Astrocyte (in vitro differentiated cells and primary cell): ENCODE data around the gene TCTN1. TPM values are rescaled to one million over a fixed set of nuclear protein-coding genes. Genes with fewer than 3 reads are reported as not detected.
"Not testable (repeated sequence)": the region's sequence is repeated elsewhere in the genome, so short reads cannot be mapped to it uniquely, and the experiment has no call there.

Experiments used
- DNase-seq: peaks from one replicate; pipeline ENCODE4 v3.0.0-alpha.2; 2010; ENCODE audit warnings: low read depth
- FAIRE-seq: peaks from 2 replicates; lab custom pipeline; 2011; peaks lifted over from hg19 to GRCh38; lab: Jason Lieb, UNC
- H2AFZ ChIP-seq: 2 replicates; pipeline ENCODE4 v1.6.0; 2012; ENCODE audit warnings: low read depth, low read length, inconsistent platforms
- H3K27ac ChIP-seq: 2 replicates; pipeline ENCODE4 v1.5.1; 2011; ENCODE audit warnings: low read depth, low read length, inconsistent platforms
- H3K27me3 ChIP-seq: 2 replicates; pipeline ENCODE4 v1.6.0; 2011; ENCODE audit warnings: low read length, inconsistent platforms; ENCODE audit not compliant: insufficient read depth
- H3K36me3 ChIP-seq: 2 replicates; pipeline ENCODE4 v1.5.1; 2011; ENCODE audit warnings: low read length, inconsistent platforms; ENCODE audit not compliant: insufficient read depth
- H3K4me1 ChIP-seq: 2 replicates; pipeline ENCODE4 v1.5.1; 2011; ENCODE audit warnings: low read length, inconsistent platforms; ENCODE audit not compliant: insufficient read depth
- H3K4me2 ChIP-seq: 2 replicates; pipeline ENCODE4 v1.6.0; 2012; ENCODE audit warnings: low read length, inconsistent platforms
- H3K4me3 ChIP-seq: 2 replicates; pipeline ENCODE4 v1.5.1; 2011; ENCODE audit warnings: low read depth, mild to moderate bottlenecking, low read length, inconsistent platforms; ENCODE audit not compliant: insufficient read depth
- H3K79me2 ChIP-seq: 2 replicates; pipeline ENCODE4 v1.6.0; 2012; ENCODE audit warnings: mild to moderate bottlenecking, low read length, inconsistent platforms; ENCODE audit not compliant: insufficient read depth
- H3K9ac ChIP-seq: 2 replicates; pipeline ENCODE4 v1.6.0; 2012; ENCODE audit warnings: mild to moderate bottlenecking, low read length, inconsistent platforms
- H3K9me3 ChIP-seq: 2 replicates; pipeline ENCODE4 v1.5.1; 2012; ENCODE audit warnings: low read depth, mild to moderate bottlenecking, low read length, inconsistent platforms; ENCODE audit not compliant: insufficient read depth
- H4K20me1 ChIP-seq: 2 replicates; pipeline ENCODE4 v1.6.0; 2012; ENCODE audit warnings: low read length, inconsistent platforms; ENCODE audit not compliant: insufficient read depth
- H3K27ac Mint-ChIP-seq: one replicate; pipeline ENCODE4 v1.8.0; 2021; ENCODE audit warnings: mild to moderate bottlenecking, mixed read lengths; ENCODE audit not compliant: unreplicated experiment
- H3K27me3 Mint-ChIP-seq: one replicate; pipeline ENCODE4 v1.8.0; 2021; ENCODE audit warnings: low read depth, mixed read lengths; ENCODE audit not compliant: unreplicated experiment
- H3K36me3 Mint-ChIP-seq: one replicate; pipeline ENCODE4 v1.8.0; 2021; ENCODE audit warnings: low read depth, mixed read lengths; ENCODE audit not compliant: unreplicated experiment
- H3K4me1 Mint-ChIP-seq: one replicate; pipeline ENCODE4 v1.8.0; 2021; ENCODE audit warnings: low read depth, mixed read lengths; ENCODE audit not compliant: unreplicated experiment
- H3K4me3 Mint-ChIP-seq: one replicate; pipeline ENCODE4 v1.8.0; 2021; ENCODE audit warnings: mild to moderate bottlenecking, moderate library complexity, mixed read lengths; ENCODE audit not compliant: unreplicated experiment
- H3K9me3 Mint-ChIP-seq: one replicate; pipeline ENCODE4 v1.8.0; 2021; ENCODE audit warnings: mild to moderate bottlenecking, mixed read lengths; ENCODE audit not compliant: unreplicated experiment
- CTCF ChIP-seq: IDR thresholded peaks from 2 replicates; pipeline ENCODE4 v1.5.1; 2011; ENCODE audit warnings: low read depth, mild to moderate bottlenecking, inconsistent platforms, low read length, moderate library complexity; ENCODE audit not compliant: insufficient read depth
- EZH2 ChIP-seq: IDR thresholded peaks from 2 replicates; pipeline ENCODE4 v1.6.1; 2012; ENCODE audit warnings: mild to moderate bottlenecking, low read length, inconsistent platforms; ENCODE audit not compliant: insufficient read depth
- total RNA-seq: library from RNA; stranded (reverse); gene quantifications from 2 replicates; pipeline ENCODE4 v1.2.1, GENCODE V29; 2021

Gene TCTN1
- total RNA-seq, 1 donor from 2014 or later, result 22.6 TPM

GRCh38 chr12:110599334-110599733, 14.6 kb upstream of the TCTN1 start:
- Mint-ChIP-seq H3K27me3 (peaks cover 3% of the 10 kb centered on the region), H3K27ac (no peak overlapping the region), H3K4me3 (no peak overlapping the region), H3K4me1 (no peaks in the 10 kb centered on the region), H3K9me3 (no peaks in the 10 kb centered on the region), H3K36me3 (no peaks in the 10 kb centered on the region)
- H3K9ac ChIP-seq, result no peak overlapping the region
- no peak overlapping the region for H3K4me3 ChIP-seq
- no peak for TF ChIP-seq CTCF
- no peak for TF ChIP-seq EZH2
- no peaks in the 10 kb centered on the region for H3K9me3 ChIP-seq
- H2AFZ ChIP-seq, result no peak overlapping the region
- no peaks in the 10 kb centered on the region for H3K79me2 ChIP-seq
- H4K20me1 ChIP-seq, result no peaks in the 10 kb centered on the region
- no peak overlapping the region for H3K4me2 ChIP-seq
- FAIRE-seq (no peak), DNase-seq (no peak)
- H3K27ac ChIP-seq, result no peak overlapping the region
- H3K4me1 ChIP-seq, result no peaks in the 10 kb centered on the region
- H3K36me3 ChIP-seq, result no peaks in the 10 kb centered on the region
- no peaks in the 10 kb centered on the region for H3K27me3 ChIP-seq

- no peaks in the 10 kb centered on the region for H3K36me3 Mint-ChIP-seq
- TF ChIP-seq CTCF (peak; percentile 31), EZH2 (no peak)
- no peak overlapping the region for H3K27ac ChIP-seq
- no peak overlapping the region for H3K4me2 ChIP-seq
- H3K4me3 ChIP-seq, result no peak overlapping the region
- H2AFZ ChIP-seq, result no peak overlapping the region
- no peaks in the 10 kb centered on the region for H3K36me3 ChIP-seq
- no peak overlapping the region for H3K27ac Mint-ChIP-seq
- no peaks in the 10 kb centered on the region for H3K27me3 ChIP-seq
- no peaks in the 10 kb centered on the region for H3K4me1 ChIP-seq
- H3K4me3 Mint-ChIP-seq, result no peak overlapping the region
- peaks cover 3% of the 10 kb centered on the region for H3K27me3 Mint-ChIP-seq
- no peaks in the 10 kb centered on the region for H3K9me3 ChIP-seq
- H3K9me3 Mint-ChIP-seq, result no peaks in the 10 kb centered on the region
- H3K79me2 ChIP-seq, result no peaks in the 10 kb centered on the region
- no peak overlapping the region for H3K9ac ChIP-seq
- FAIRE-seq (no peak), DNase-seq (peak; percentile 41)
- no peaks in the 10 kb centered on the region for H3K4me1 Mint-ChIP-seq
- H4K20me1 ChIP-seq, result no peaks in the 10 kb centered on the region
These were observed 13.7 kb upstream of the TCTN1 start for GRCh38 chr12:110600254-110600653.

DNA sequence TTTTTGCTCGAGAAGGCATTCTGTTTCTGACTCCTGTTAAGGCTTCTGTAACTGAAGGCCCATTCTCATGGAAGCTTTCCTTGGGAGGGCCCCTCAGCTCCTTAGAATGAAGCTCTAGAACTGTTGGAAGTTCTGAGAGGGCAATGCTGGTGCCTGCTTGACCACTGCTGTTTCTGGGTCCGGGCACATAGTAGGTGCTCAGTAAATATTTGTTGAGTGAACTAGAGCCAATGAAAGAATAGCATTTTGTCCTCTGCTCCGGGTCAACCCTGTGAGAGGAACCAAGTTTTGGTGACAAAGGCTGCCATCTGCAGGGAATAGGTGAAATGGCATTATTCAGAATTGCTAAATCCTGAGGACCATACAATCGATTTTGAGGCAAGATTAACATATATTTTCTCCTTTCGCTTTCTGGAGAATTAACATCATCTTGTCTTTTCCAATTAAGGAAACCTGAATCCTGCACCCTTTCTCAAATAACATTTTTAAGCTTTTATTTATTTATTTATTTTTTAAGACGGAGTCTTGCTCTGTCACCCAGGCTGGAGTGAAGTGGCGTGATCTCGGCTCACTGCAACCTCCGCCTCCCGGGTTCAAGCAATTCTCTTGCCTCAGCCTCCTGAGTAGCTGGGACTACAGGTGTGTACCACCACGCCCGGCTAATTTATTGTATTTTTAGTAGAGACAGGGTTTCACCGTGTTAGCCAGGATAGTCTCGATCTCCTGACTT, 11.7 kb upstream of the TCTN1 start:
- not testable (repeated sequence) for H3K27me3 Mint-ChIP-seq, DNase-seq, H3K36me3 ChIP-seq, H3K79me2 ChIP-seq, H3K4me3 ChIP-seq, H3K27ac Mint-ChIP-seq, H3K27me3 ChIP-seq, H3K9me3 ChIP-seq, H3K4me1 ChIP-seq, H3K27ac ChIP-seq, H3K9me3 Mint-ChIP-seq, H3K9ac ChIP-seq, H3K36me3 Mint-ChIP-seq, H2AFZ ChIP-seq, H3K4me1 Mint-ChIP-seq, H3K4me2 ChIP-seq, H4K20me1 ChIP-seq, FAIRE-seq, H3K4me3 Mint-ChIP-seq
- peak; percentile 83 for TF ChIP-seq CTCF
